ENCODE data around the gene NUCB1.
"Not testable (repeated sequence)": the region's sequence is repeated elsewhere in the genome, so short reads cannot be mapped to it uniquely, and the experiment has no call there.

Gene NUCB1

DNA sequence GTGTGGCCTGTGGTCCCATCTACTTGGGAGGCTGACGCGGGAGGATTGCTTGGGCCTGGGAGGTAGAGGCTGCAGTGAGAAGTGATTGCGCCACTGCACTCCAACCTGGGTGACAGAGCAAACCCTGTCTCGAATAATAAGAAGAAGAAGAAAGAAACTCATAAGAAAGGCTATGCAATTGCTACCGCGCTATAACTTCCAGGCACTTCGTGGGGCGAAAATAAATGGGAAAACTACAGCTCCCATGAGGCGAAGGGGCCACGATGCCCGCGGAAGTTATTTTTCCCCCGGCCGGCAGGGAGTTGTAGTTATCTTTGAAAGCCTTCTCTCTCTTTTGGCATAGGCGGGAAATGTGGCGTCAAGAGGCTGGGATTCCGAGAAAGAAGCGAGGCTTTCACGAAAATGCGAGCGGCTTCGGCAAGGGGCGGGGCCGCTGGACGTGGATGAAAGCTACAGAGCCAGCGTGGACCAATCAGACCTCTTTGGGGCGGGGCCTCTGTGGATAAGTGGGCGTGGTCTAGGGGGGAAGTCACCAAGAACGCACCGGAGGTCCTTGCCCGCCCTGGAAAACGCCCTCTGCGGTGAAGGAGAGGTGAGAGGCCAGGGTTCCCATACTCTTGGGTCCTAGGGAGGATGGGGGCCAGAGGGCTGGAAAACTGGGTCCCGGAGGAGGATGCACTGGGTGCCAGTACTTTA, at the start of gene NUCB1:
TSS of gene NUCB1 (plus strand) at position 532 of the 696 bp plus-strand sequence. CDS start 485 bp downstream, outside the sequence.
- DNase-seq = peak; percentile 98

DNA sequence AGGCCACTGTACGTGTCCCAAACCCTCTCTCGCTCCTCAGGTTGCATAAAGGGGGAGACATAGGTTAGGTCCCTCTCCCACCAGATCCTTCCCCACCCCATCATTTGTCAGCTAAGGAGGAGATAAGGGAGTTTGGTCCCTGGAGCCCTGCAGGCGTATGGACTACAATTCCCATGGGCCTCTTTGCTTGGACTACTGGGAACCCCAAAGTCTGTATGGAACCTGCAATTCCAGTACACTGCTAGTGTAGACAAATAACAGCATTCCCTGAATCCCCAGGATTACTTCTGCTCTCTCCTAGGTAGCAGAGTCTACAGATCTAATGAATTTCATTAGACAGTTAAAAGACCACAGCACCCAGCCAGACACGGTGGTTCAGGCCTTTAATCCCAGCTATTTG, 47.8 kb upstream of the NUCB1 start:
- DNase-seq = no peak

DNA sequence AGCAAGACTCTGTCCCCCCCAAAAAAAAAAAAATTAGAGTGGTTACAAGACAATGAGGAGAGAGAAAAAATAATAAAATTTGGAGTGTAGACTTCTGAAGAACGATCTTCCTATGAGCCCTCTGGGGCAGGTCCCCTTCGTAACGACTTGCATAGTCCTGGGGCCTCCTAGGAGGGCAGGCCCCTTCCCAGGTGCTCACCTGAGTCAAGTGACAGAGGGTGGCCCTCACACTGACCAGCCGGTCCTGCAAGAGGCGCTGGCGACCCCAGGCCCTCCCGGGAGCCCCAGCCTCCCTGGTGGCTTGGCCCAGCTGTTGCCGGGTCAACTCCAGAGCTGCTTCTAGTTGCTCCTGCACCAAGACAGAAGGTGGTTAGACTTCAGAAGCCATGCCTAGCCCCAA, 46.6 kb upstream of the NUCB1 start:
- no peak for DNase-seq

DNA sequence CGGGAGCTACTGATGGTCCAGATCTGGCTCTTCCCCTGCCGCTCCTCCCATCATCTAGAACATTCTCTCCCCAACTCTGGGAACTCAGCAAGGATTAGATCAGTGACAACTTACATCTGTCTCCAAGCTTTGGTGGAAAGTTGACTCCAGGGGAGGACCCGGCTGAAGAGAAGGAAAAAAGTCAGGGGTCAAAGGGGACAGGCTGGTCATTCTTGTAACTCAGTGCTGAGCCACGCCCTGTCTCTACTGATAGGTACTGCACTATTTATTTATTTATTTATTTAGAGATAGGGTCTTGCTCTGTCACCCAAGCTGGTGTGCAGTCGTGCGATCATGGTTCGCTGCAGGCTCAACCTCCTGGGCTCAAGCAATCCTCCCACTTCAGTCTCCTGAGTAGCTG, 46.0 kb upstream of the NUCB1 start:
- DNase-seq = no peak

DNA sequence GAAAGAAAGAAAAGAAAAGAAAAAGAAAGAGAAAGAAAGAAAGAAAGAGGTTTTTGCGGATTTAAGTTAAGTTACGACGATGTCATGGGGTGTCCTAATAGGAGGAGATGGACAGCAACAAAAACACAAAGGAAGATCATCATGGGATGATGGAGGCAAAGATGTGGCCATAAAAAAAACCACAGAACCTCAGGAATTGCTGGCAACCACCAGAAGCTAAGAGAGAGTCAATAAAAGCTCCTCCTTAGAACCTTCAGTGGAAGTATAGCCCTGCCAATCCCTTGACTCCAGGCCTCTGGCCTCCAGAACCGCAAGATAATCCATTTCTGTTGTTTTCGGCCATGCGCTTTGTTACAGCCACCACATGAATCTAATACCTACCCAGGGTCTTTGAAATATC, 43.2 kb upstream of the NUCB1 start:
- no peak for DNase-seq

DNA sequence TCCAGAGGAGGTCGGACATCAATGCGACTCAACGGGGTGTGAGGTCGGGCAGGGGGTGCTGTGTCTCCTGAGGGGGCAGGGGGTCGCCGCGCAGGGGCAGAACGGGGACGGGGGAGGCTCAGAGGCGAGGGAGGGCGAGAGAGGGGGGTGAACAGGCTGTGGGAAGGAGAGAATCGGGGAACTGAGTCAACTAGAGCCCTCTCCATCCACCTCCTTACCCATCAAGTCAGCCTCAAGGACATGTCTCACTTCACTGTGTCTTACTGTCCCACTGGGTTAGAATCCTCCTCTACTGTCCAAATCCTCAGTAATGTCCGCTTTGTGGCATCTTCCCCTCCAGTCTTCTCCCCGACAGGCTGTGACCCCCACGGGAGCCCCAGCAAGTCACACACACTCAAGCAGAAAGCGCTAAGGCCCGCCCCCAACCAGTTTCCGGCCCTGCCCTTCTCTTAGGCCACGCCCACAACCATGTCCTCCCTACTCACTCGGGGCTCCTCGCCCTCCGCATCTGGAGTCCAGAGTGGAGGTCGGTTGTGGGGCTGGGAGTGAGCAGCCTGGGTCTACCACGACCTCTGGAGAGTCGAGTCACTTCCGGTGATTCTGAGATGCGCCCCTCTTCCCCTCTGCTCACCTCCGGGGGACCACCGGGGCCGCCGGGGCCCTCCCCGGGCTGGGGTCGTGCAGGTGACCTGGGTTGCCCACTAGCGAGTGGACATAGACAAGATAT, 41.0 kb upstream of the NUCB1 start:
- no peak for DNase-seq

DNA sequence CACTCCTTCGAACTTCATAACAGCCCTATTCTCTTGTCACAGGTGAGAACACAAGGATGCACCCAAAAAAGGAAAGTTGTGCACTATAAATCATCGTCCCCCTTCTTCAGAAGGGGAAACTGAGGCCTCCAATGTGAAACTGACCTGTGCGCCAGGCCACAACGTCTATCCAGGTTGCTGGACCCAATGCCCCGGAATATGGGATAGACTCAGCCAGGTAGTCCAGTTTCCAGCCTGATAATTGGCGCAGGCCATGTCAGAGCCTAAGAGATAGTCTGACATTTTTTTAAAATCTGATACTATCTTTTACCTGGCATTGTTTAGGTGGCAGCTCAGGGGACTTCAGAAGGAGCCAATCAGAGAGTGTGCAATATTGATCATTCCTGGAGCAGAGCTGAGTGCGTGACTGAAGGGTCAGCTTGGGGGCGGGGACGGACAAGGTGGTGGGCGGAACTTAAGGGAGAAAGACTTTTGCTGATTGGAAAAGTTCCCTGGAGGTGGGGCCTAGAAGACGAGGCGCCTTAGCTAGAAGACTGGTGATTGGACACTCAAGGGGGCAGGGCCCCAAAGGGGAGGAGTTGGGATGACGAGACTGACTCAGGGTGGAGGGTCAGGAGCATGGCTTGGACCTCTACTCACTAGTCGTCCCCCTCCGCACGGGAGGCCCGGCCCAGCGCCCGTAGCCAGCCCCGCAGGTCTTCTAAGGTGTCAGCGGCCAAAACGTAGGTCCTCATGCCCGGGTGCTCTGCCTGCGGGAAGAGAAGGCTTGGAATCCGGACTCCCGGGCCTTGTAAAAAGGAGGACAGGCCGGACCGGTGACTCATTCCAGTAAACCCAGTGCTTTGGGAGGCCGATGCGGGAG, 40.2 kb upstream of the NUCB1 start:
- no peak for DNase-seq

DNA sequence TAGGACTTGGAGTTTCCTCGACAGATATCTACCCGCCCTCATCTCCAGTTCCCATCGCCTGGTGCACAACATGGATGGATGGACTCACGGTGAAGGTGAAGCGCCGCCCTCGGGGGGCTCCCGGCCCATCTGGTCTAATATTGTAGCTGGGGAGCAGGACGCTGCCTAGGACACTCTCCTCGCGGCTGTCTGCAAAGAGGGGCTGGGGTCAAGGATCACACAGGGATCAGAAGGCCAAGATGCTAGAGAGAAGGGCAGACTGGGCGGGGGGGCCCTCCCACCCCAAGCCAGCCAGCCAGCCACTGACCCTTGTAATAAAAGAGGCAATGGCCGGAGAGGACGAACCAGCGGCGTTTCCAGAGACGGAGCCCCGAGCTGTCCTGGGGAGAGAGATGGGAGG, 38.8 kb upstream of the NUCB1 start:
- DNase-seq = no peak

DNA sequence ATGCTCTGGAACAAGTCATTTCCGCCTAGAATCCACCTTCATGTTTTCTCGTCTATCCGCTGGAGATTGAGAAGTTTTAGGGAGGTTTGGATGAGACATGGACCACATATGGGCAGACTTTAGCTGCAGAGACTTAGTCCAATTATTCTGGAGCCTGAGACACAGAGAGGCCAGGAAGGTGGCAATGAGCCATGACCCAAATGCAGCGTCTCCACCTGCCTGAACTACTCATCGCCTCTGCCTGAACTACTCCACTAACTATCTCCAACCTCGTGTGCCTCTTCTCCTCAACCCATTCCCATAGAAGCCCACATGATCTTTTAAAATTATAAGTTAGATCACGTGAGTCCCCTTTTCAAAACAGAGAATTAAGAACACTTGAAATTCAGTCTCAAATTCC, 37.3 kb upstream of the NUCB1 start:
- no peak for DNase-seq

DNA sequence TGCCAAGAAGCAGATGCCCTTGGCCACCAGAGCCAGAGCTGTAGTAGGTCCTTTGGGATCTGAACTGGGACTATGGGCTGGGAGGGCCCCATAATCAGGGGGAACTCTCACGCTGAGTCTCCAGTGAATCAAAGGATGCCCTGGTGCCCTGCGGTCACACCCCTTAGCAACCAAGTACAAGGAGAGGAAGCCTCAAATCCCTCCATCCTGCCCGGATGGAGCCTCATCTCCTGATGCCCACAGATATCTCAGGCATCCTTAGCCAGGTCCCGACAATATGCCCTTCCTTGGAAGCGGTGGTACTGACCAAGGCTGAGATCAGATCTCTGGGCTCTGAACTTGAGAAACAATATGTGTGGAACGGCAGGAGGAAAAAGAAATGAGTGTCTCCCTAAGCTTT, 33.4 kb upstream of the NUCB1 start:
- no peak for DNase-seq

DNA sequence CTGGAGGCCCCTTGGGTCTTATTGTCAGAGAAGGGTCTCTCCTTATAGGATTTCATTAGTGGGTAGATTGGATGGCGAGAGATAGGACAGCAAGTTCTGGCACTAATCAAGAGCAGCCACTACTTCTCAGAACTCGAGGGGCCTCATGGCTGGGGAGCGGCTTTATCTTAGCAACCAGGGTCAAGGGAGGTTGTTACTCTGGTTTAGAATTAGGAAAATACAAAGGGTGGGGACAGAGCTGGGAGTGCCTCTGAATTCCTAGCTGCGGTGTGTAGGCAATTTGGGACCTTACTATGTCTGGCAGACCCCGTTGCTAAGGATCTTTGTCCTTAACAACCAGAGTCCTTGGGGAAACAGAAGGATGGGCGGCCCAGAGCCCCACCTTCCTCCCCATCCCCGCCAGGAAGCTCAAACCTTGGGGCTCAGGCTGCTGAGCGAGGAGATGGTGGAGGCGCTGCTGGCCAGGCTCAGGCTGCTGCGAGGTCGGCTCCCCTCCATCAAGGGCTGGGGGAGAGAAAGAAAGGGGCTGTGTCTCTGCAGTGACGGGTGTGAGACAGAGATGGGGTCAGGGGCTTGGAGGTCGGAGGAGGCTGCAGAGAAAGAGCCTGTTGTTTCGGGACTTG, 32.9 kb upstream of the NUCB1 start:
- no peak for DNase-seq

DNA sequence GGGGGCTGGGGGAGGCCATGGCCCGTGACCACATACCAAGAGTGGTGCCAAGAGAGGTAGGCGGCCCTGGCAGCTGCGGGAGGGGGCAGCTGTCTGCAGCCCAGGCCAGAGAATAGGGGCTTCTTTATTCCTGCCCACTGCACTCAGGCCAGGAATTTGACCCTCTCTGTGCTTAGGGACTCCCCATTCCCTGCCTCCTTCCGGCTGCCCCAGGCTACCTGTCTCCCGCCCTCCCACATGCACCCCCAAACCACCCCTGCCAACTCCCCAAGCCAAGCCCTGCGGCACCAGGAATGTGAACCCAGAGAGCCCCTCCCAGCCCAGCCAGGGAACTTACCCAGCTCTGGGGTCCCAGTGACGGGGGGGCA, 32.4 kb upstream of the NUCB1 start:
- no peak for DNase-seq

DNA sequence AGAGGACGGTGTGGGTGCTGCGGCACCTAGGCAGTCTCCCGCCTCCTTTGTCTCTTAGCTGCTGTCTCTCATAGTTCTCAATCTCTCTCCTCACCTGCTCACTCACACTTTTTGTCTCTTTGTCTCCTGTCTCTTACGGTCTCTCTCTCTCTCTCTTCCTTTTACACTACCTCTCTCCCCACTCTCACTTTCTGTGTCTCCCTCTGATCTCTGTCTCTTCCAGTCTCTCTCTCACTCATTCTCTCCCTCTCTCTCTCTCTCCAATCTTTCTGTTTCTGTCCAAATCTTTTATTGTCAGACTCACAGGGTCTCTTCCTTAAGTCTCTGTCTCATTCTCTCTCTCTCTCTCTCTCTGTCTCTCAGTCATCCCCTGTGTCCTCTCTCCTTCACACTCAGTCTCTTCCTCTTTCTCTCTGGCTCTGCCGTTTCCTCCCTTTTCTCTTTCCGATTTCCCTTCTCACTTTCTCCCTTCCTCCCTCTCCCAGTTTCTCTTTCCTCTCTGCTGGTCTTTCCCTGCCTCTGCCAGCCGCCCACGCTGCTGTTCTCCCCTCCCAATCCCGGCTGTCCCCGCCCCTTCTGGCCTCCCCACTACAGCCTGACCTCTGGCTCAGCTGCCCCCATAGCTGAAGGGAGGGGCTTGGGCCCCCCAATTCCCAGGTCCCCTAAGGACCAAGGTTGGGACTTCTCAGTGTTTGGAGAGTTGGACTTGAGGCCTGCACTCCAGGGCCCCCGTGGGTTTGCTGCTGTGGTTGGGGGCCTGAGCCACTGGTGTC, 31.8 kb upstream of the NUCB1 start, which contains the start of gene PLEKHA4:
TSS of gene PLEKHA4 (minus strand) at position 504 of the 773 bp plus-strand sequence. CDS start 997 bp downstream, outside the sequence.
- DNase-seq = no peak

DNA sequence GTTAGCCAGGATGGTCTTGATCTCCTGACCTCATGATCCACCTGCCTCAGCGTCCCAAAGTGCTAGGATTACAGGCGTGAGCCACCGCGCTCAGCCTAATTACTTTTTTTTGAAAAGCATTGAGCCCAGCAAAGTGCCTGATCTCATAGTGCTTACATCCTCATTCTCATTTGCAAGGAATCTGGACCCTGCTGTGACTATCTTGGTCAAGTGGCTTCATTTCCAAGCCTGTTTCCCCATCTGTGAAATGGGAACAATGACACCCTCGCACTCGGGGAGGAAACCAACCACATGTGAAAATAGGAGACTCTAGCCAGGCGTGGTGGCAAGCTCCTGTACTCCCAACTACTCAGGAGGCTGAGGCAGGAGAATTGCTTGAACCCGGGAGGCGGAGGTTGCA, 30.1 kb upstream of the NUCB1 start:
- DNase-seq = no peak

DNA sequence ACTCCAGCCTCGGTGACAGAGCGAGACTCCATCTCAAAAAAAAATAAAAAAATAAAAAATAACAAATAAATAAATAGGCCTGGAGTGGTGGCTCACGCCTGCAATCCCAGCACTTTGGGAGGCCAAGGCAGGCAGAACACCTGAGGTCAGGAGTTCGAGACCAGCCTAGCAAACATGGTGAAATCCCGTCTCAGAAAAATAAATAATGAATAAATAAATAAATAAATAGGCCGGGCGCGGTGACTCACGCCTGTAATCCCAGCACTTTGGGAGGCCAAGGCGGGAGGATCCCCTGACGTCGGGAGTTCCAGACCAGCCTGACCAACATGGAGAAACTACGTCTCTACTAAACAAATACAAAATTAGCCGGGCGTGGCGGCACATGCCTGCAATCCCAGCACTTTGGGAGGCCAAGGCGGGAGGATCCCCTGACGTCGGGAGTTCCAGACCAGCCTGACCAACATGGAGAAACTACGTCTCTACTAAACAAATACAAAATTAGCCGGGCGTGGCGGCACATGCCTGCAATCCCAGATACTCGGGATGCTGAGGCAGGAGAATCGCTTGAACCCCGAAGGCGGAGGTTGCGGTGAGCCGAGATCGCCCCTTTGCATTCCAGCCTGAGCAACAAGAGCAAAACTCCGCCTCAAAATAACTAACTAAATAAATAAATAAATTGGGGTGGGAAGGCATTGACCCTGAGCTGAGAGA, 28.5 kb upstream of the NUCB1 start:
- DNase-seq = not testable (repeated sequence)

DNA sequence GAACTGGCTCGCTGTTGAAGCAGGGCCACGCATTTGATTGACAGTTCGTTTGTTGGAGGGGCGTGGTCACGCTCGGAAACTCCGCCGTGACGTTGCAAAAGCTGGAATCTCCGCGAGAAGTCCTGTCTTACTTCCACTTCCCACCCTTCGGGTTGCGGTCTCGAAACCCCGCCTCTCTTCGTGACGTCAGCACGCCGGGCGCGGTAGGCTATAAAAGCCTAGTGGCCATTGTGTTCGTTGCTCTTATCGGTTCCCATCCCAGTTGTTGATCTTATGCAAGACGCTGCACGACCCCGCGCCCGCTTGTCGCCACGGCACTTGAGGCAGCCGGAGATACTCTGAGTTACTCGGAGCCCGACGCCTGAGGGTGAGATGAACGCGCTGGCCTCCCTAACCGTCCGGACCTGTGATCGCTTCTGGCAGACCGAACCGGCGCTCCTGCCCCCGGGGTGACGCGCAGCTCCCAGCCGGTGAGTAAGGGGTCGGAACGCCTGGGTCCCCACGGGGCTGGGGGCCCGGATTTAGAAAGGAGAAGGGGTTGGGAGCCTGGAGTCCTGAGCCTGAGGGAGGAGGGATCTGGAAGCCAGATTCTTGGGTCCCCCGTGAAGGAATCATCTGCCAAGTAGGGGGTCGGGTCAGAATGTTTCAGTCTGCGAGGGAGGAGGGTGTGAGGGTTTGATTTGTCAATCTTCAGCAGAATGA, 27.8 kb upstream of the NUCB1 start, which contains the start of gene PPP1R15A:
TSS of gene PPP1R15A (plus strand) at position 240 of the 702 bp plus-strand sequence. CDS start 813 bp downstream, outside the sequence.
- peak; percentile 97 for DNase-seq

DNA sequence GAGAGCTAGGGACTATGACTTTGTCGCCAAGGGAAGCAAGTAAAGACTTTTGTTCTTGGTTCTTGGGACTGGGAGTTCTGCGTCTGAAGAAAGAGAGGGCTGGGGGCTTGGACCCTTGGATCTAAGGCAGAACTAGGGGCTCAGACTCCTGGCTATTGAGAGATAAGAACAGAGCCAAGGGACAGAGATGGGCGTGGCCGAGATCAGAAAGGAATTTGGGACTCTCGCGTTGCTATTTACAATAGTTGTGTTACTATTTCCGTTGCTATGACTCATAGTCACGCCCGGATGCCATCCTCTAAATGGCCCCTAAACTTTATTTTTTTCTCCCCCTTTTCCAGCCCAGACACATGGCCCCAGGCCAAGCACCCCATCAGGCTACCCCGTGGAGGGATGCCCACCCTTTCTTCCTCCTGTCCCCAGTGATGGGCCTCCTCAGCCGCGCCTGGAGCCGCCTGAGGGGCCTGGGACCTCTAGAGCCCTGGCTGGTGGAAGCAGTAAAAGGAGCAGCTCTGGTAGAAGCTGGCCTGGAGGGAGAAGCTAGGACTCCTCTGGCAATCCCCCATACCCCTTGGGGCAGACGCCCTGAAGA, 27.1 kb upstream of the NUCB1 start:
- DNase-seq = peak; percentile 48

DNA sequence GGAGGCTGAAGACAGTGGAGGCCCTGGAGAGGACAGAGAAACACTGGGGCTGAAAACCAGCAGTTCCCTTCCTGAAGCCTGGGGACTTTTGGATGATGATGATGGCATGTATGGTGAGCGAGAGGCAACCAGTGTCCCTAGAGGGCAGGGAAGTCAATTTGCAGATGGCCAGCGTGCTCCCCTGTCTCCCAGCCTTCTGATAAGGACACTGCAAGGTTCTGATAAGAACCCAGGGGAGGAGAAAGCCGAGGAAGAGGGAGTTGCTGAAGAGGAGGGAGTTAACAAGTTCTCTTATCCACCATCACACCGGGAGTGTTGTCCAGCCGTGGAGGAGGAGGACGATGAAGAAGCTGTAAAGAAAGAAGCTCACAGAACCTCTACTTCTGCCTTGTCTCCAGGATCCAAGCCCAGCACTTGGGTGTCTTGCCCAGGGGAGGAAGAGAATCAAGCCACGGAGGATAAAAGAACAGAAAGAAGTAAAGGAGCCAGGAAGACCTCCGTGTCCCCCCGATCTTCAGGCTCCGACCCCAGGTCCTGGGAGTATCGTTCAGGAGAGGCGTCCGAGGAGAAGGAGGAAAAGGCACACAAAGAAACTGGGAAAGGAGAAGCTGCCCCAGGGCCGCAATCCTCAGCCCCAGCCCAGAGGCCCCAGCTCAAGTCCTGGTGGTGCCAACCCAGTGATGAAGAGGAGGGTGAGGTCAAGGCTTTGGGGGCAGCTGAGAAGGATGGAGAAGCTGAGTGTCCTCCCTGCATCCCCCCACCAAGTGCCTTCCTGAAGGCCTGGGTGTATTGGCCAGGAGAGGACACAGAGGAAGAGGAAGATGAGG, 26.4 kb upstream of the NUCB1 start:
- DNase-seq = no peak
